HCT116 (cell line): ENCODE results near the gene PACSIN2. TPM values are rescaled to one million over a fixed set of nuclear protein-coding genes. Genes with fewer than 3 reads are reported as not detected.

ENCODE experiments used
- ATAC-seq: fragments of 200-7000 bp; cut with Tn5 transposase; 2 replicates; pipeline ENCODE4 v1.9.1; 2020; ENCODE audit warnings: mild to moderate bottlenecking, moderate library complexity
- BruUV-seq: library from RNA; stranded (reverse); fragments of 400-500 nt; replicated peaks from 2 replicates; lab custom pipeline; 2021; lab: Mats Ljungman, UMichigan
- CTCF ChIA-PET: fragments of 300-600 bp; sonication (Branson Sonifier 250); formaldehyde crosslinking; loops from one replicate; lab custom pipeline; 2021; ENCODE audit warnings: antibody characterized with exemption; lab: Charles Lee
- POLR2A ChIA-PET: fragments of 300-600, 350-600 bp; sonication (Branson Sonifier 250); formaldehyde crosslinking; loops from one replicate; lab custom pipeline; 2021; ENCODE audit warnings: antibody characterized with exemption; lab: Charles Lee
- RAD21 ChIA-PET, 2 experiments: fragments of 300-600 bp; sonication (Branson Sonifier 250); formaldehyde crosslinking; loops; one replicate each; lab custom pipeline; 2023; ENCODE audit warnings: low total read pairs in 2 of 2; ENCODE audit not compliant: uncharacterized antibody in 2 of 2, unreplicated experiment in 2 of 2, low non-redundant PET in 1 of 2; lab: Charles Lee
- DNase-seq: peaks from one replicate; pipeline ENCODE4 v3.0.0-alpha.2; 2010; ENCODE audit warnings: low read depth, low spot score
- H2AFZ ChIP-seq: fragments of 200-600 bp; shearing (Covaris generic), sonication (generic); 2 replicates; pipeline ENCODE4 v1.6.1; 2017; ENCODE audit warnings: low read depth, mixed run types, mixed read lengths, antibody characterized with exemption, low read length; ENCODE audit not compliant: poor library complexity, severe bottlenecking
- H3K27ac ChIP-seq: 2 replicates; pipeline ENCODE4 v1.5.1; 2012; ENCODE audit warnings: low read depth, low read length
- H3K27me3 ChIP-seq: fragments of 200-600 bp; sonication (generic); 2 replicates; pipeline ENCODE4 v1.6.1; 2016; ENCODE audit warnings: mixed run types, low read length, mixed read lengths; ENCODE audit not compliant: insufficient read depth
- H3K36me3 ChIP-seq, 2 experiments: fragments of 200-500 bp in 1 of 2; fragments of 200-600 bp in 1 of 2; sonication (Bioruptor generic) in 1 of 2; sonication (generic) in 1 of 2; 2 replicates each; pipeline versions ENCODE4 v1.5.1 to v1.6.1; 2014 to 2016; ENCODE audit warnings: low read length in 2 of 2, inconsistent platforms in 1 of 2, mixed read lengths in 1 of 2, mixed run types in 1 of 2; ENCODE audit not compliant: insufficient read depth in 2 of 2, control insufficient read depth in 1 of 2
- H3K4me1 ChIP-seq, 2 experiments: fragments of 200-600 bp in 1 of 2; sonication (generic) in 1 of 2; 2 replicates each; pipeline versions ENCODE4 v1.5.1 to v1.6.1; 2012 to 2017; ENCODE audit warnings: low read length in 2 of 2, inconsistent platforms in 1 of 2, mild to moderate bottlenecking in 1 of 2, mixed read lengths in 1 of 2, mixed run types in 1 of 2, moderate library complexity in 1 of 2; ENCODE audit not compliant: insufficient read depth in 2 of 2, control insufficient read depth in 1 of 2
- H3K4me2 ChIP-seq: fragments of 200-600 bp; sonication (generic); 2 replicates; pipeline ENCODE4 v1.6.1; 2017; ENCODE audit warnings: mixed run types, low read length, mixed read lengths
- H3K4me3 ChIP-seq, 2 experiments: fragments of 200-600 bp in 1 of 2; sonication (generic) in 1 of 2; replicated peaks in 1 of 2; 2 replicates each; pipeline ENCODE4 v1.5.1; 2011 to 2016; ENCODE audit warnings: low read length in 2 of 2, control low read depth in 1 of 2, low read depth in 1 of 2, mild to moderate bottlenecking in 1 of 2, mixed read lengths in 1 of 2, mixed run types in 1 of 2
- H3K79me2 ChIP-seq: fragments of 200-600 bp; sonication (generic); 2 replicates; pipeline ENCODE4 v1.6.1; 2017; ENCODE audit warnings: mild to moderate bottlenecking, mixed run types, low read length, moderate library complexity, mixed read lengths; ENCODE audit not compliant: insufficient read depth
- H3K9ac ChIP-seq: fragments of 200-600 bp; sonication (generic); 2 replicates; pipeline ENCODE4 v1.6.1; 2016; ENCODE audit warnings: low read length, mixed read lengths
- H3K9me2 ChIP-seq: fragments of 200-600 bp; sonication (generic), shearing (Covaris generic); 2 replicates; pipeline ENCODE4 v1.6.1; 2017; ENCODE audit warnings: mixed run types, mild to moderate bottlenecking, moderate library complexity; ENCODE audit not compliant: insufficient read depth
- H3K9me3 ChIP-seq, 2 experiments: fragments of 200-500 bp in 1 of 2; fragments of 200-600 bp in 1 of 2; sonication (Bioruptor generic) in 1 of 2; sonication (generic) in 1 of 2; 2 replicates each; pipeline ENCODE4 v1.6.1; 2014 to 2017; ENCODE audit warnings: low read length in 2 of 2, mixed read lengths in 2 of 2, inconsistent platforms in 1 of 2, low read depth in 1 of 2, mild to moderate bottlenecking in 1 of 2, mixed run types in 1 of 2, moderate library complexity in 1 of 2; ENCODE audit not compliant: control insufficient read depth in 1 of 2, insufficient read depth in 1 of 2
- H4K20me1 ChIP-seq: fragments of 200-600 bp; sonication (generic), shearing (Covaris generic); 2 replicates; pipeline ENCODE4 v1.6.1; 2017; ENCODE audit warnings: mixed run types, mild to moderate bottlenecking, moderate library complexity; ENCODE audit not compliant: insufficient read depth
- ATF3 ChIP-seq: IDR thresholded peaks from 2 replicates; pipeline ENCODE4 v1.6.1; 2012
- CBX3 ChIP-seq: IDR thresholded peaks from 2 replicates; pipeline ENCODE4 v1.6.1; 2012; ENCODE audit warnings: low read depth
- CEBPB ChIP-seq: IDR thresholded peaks from 2 replicates; pipeline ENCODE4 v1.6.1; 2012; ENCODE audit warnings: low read depth
- CTCF ChIP-seq, 3 experiments: fragments of 200-600 bp in 1 of 3; sonication (generic) in 1 of 3; IDR thresholded peaks in 2 of 3; conservative IDR thresholded peaks in 1 of 3; 2 replicates each; pipeline ENCODE4 v1.5.1; 2012 to 2017; ENCODE audit warnings: low read depth in 2 of 3, low read length in 2 of 3, antibody characterized with exemption in 1 of 3, borderline replicate concordance in 1 of 3, control low read depth in 1 of 3, mild to moderate bottlenecking in 1 of 3, mixed read lengths in 1 of 3, mixed run types in 1 of 3, moderate library complexity in 1 of 3; ENCODE audit not compliant: insufficient read depth in 1 of 3
- EGR1 ChIP-seq: IDR thresholded peaks from 2 replicates; pipeline ENCODE4 v1.6.1; 2012; ENCODE audit warnings: low read depth
- EZH2 ChIP-seq: fragments of 200-600 bp; sonication (generic); IDR thresholded peaks from 2 replicates; pipeline ENCODE4 v1.6.1; 2017; ENCODE audit warnings: antibody characterized with exemption, mixed run types
- FOSL1 ChIP-seq: IDR thresholded peaks from 2 replicates; pipeline ENCODE4 v1.6.1; 2012; ENCODE audit warnings: low read depth
- MAX ChIP-seq: IDR thresholded peaks from 2 replicates; pipeline ENCODE4 v1.6.1; 2012
- POLR2A ChIP-seq: IDR thresholded peaks from 2 replicates; pipeline ENCODE4 v1.7.0; 2011; ENCODE audit warnings: borderline replicate concordance; ENCODE audit not compliant: insufficient read depth, insufficient read length; ENCODE audit errors: extremely low read depth
- POLR2AphosphoS5 ChIP-seq: IDR thresholded peaks from 2 replicates; pipeline ENCODE4 v1.6.1; 2011; ENCODE audit warnings: mild to moderate bottlenecking, low read depth, low read length, moderate library complexity
- RAD21 ChIP-seq: IDR thresholded peaks from 2 replicates; pipeline ENCODE4 v1.6.1; 2012; ENCODE audit warnings: low read depth, mild to moderate bottlenecking
- REST ChIP-seq: IDR thresholded peaks from 2 replicates; pipeline ENCODE4 v1.6.1; 2012; ENCODE audit warnings: low read depth
- SP1 ChIP-seq: IDR thresholded peaks from 2 replicates; pipeline ENCODE4 v1.6.1; 2012; ENCODE audit warnings: low read depth
- SRF ChIP-seq: IDR thresholded peaks from 2 replicates; pipeline ENCODE4 v1.6.1; 2012; ENCODE audit warnings: low read depth
- TCF7L2 ChIP-seq: IDR thresholded peaks from 2 replicates; pipeline ENCODE4 v1.7.0; 2011; ENCODE audit warnings: borderline replicate concordance, inconsistent platforms; ENCODE audit not compliant: insufficient read depth, insufficient read length; ENCODE audit errors: extremely low read depth
- YY1 ChIP-seq: IDR thresholded peaks from 2 replicates; pipeline ENCODE4 v1.6.1; 2011; ENCODE audit warnings: low read length, low read depth, moderate library complexity, mild to moderate bottlenecking; ENCODE audit not compliant: insufficient replicate concordance; ENCODE audit errors: extremely low read depth
- ZBTB33 ChIP-seq: IDR thresholded peaks from 2 replicates; pipeline ENCODE4 v1.6.1; 2011; ENCODE audit warnings: mild to moderate bottlenecking, low read length, moderate library complexity; ENCODE audit not compliant: insufficient replicate concordance; ENCODE audit errors: extremely low read depth
- ZFX ChIP-seq: fragments of 450-650 bp; IDR thresholded peaks from 2 replicates; pipeline ENCODE4 v1.6.1; 2017
- ZNF274 ChIP-seq: fragments of 200-500 bp; sonication (Bioruptor generic); IDR thresholded peaks from 2 replicates; pipeline ENCODE4 v1.6.1; 2014; ENCODE audit warnings: mild to moderate bottlenecking, low read depth, low read length, inconsistent platforms
- intact Hi-C: fragments of 100-400 bp; cut with micrococcal nuclease; formaldehyde crosslinking; loops from 2 replicates; pipeline ENCODE4 v1.10.0; 2022
- total RNA-seq: library from RNA; stranded (reverse); gene quantifications from one replicate; pipeline ENCODE4 v1.2.1, GENCODE V29; 2021; ENCODE audit not compliant: unreplicated experiment

PACSIN2 gene
- total RNA-seq, 1 experiment from 2014 or later: 48.2 TPM

GRCh38 chr22:42881298-42881697, 133.7 kb downstream of the PACSIN2 start:
- Histone ChIP-seq H3K27ac (no peak overlapping the region), H3K4me1 (no peaks in the 10 kb centered on the region), H3K27me3 (no peaks in the 10 kb centered on the region), H4K20me1 (no peaks in the 10 kb centered on the region), H3K4me2 (no peak overlapping the region), H3K9me2 (no peaks in the 10 kb centered on the region), H3K79me2 (no peaks in the 10 kb centered on the region), H3K36me3 (peaks cover 12 to 25% of the 10 kb centered on the region in 2 experiments; a peak in 3 of 4 replicates), H3K4me3 (no peak overlapping the region), H2AFZ (no peak overlapping the region), H3K9ac (no peak overlapping the region), H3K9me3 (no peaks in the 10 kb centered on the region)
- ChIA-PET POLR2A (no interaction called here), CTCF (no interaction called here), RAD21 (interaction anchor here in 1 of 2 experiments (0.6 kb wide), 1 partner anchor 261 kb away, joined by 3 read pairs; no protein-coding TSS in a partner anchor)
- TF ChIP-seq ZNF274 (no peak), POLR2AphosphoS5 (no peak), SRF (no peak), POLR2A (no peak), MAX (no peak), FOSL1 (no peak), CBX3 (no peak), YY1 (no peak), EZH2 (no peak), ZFX (no peak), ATF3 (no peak), CTCF (IDR thresholded peaks at IDR 0.05 in 2 of 3, conservative IDR thresholded peaks at IDR 0.05 in 1 of 3; ENCODE audit: borderline replicate concordance in 1 of 3, insufficient read depth in 1 of 3, low read depth in 2 of 3, low read length in 2 of 3) (no peak), CEBPB (no peak), RAD21 (no peak), EGR1 (no peak), SP1 (no peak), TCF7L2 (no peak), ZBTB33 (no peak), REST (no peak)
- DNase-seq: no peak
- intact Hi-C loops: no loop called here
- no TSS peak for BruUV-seq
- ATAC-seq: no peak
